Hematopoietic multipotent progenitor cell treated with erythropoietin and hydrocortisone succinate and interleukin-3 and kit ligand, for 8 days (in vitro differentiated cells): Measurements from ENCODE around the gene FOXG1.

ENCODE experiments used
- DNase-seq: peaks from one replicate; pipeline ENCODE4 v3.0.0-alpha.2; 2015

FOXG1 gene

GRCh38 chr14:28766469-28766955 is at the start of gene FOXG1:
Gene FOXG1 (plus strand): TSS chr14:28766787. CDS start chr14:28767280, 493 bp downstream.
- DNase-seq = no peak

DNA sequence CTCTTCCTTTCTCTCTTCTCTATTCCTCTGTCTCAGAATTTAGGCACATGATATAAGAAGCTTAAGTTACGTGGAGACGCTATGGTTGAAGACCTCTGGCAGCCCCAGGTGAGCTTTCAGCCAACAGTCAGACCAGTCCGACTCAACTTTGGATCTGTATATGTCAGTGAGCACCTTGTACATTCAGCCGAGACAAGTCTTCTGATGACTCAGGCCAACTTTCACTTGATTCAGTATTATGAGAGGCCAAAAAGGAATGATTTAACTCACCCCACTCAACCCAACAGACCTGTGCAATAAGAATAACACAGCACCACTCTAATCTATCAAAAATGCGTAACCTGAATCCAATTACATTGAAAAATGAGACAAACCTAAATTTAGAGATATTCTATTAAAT is 47.5 kb upstream of the FOXG1 start:
- no peak for DNase-seq

DNA sequence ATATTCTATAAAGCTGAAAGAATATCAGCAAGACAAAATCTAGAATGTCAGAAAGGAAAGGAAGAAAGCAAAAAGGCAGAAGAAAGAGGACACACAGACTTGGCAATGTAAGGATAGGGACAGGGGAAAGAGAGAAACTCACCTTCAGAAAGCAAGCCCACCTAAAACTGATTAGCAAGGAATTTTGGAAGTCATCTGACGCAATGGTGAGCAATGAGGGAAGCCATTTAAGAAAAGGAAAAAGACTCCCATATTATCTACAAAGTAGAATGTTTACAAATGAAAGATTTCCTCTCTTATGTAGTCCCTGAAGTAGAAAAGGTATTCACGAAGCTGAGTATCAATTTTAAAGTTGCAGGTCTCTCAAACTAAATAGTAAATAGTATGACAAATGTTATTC is 35.2 kb upstream of the FOXG1 start:
- DNase-seq = no peak

DNA sequence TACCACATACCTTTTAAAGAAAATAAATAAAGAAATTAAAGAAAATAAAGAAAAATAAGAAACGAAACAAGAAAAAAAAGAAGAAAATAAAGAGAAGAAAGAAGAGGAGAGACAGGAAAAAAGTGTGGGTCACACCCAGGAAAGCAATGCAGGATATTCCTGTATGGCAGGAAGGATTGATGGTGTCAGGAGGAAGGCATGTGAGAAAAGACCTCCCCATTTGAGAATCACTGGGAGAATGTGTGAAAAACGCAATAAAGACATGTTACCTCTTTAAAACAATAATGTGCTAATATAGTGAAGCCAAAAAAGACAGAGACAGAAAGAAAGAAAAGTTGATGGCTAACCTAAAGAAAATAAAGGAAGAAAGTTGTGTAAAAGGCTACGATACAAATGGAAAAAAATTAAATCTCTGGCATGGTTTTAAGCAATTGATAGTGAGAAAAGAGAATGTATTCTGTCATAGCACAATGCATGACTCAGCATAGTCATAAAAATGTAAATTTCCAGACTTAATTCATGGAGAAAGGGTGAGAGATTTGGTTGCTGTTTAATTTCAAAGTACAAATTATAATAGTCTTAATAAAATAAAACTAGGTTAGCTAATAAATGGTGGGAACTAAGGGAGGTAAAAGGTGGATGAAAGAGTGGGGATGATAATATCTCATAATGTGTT is 24.3 kb upstream of the FOXG1 start:
- no peak for DNase-seq

DNA sequence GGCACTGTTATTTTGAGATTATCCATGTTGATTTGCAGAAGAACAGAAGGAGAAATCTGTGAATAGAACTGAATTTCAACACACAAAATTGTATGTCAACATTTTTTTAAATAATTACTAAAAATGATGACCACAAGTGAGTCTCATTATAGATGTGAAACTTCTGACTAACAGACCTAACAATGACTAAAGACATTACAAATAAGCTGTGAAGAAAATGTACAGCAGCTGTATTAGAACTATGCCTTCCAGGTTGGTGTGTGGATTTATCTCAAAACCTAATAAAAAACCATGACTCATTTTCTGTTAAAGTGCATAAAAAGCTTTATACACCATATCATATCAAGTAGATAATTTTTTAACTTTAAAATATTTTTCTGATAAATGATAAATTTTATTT is 22.5 kb upstream of the FOXG1 start:
- no peak for DNase-seq

DNA sequence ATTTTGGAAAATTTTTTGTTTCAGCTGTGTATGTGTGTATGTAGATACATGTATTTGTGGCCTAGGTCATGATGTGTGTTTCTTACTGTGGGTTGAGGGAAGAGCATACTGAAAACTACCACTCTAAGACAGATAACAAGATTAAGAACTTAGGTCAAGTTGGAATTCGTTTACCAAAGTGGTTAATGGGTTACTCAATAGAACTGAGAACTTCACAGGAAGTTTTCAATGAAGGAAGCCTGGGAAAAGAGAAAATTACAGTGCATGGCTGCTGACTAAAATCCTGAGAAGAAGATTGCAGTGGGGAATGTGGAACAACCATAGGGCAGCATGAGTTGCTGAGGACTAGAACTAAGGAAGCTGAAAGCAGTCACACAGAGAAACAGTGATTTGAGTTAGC is 21.4 kb upstream of the FOXG1 start:
- DNase-seq = no peak

DNA sequence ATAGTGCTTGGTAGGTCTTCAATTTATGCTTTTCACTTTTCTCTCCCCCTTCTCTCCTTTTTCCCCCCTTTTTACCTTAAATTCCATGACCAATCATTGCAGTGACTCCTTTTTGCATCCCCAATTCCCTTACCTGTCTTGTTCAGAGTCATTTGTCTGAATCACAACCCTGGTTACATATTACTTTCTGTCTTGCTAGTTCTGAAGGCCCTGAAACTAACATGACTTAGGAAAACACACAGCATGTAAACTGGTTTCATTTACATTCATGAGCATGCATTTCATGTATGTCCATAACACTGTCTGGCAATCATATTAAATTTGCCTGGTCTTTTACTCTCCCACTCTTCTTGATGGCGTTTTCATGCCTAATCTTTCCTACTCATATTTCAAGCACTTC is 20.3 kb upstream of the FOXG1 start:
- DNase-seq = no peak

GRCh38 chr14:28751467-28752058 is 15.0 kb upstream of the FOXG1 start:
- DNase-seq = peak; percentile 50

DNA sequence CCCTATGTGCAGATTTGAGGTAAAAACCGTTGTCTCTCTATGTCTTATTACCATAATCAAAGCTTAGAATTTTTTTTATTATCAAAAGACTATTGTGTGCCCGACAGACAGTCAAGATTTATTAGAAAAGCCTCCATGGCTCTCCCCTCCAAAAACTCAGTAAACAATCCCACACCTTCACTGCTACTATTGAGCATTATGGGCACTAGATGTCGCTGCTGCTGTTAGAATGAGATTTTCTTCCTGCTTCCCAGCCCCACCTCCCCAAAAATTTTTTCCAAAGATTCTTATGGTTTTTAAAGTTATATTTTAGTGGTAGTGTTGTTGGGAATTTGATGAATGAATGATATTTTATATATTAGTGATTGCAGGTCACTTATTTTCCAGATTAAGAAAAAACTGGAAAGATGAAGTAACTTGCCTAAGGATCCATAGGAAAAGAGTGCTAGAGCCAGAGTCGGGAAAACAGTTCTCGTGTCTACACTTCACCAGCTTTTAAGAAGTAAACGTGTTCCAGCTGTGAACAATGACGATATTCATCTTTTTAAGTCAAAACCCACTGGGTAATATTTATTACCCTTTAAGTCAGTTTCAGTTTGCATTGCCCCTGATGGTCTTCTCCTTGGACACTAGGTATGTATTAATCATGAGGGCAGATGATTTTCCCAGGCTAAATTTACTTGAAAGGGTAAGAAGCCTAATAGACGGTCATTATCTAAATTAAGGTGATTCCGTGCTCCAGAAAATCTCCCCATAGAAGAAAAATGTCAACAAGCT is 12.2 kb upstream of the FOXG1 start:
- peak; percentile 54 for DNase-seq

GRCh38 chr14:28755198-28755815 is 11.3 kb upstream of the FOXG1 start:
- DNase-seq = no peak

- no peak for DNase-seq
Measured at GRCh38 chr14:28755884-28756268, 10.7 kb upstream of the FOXG1 start.

DNA sequence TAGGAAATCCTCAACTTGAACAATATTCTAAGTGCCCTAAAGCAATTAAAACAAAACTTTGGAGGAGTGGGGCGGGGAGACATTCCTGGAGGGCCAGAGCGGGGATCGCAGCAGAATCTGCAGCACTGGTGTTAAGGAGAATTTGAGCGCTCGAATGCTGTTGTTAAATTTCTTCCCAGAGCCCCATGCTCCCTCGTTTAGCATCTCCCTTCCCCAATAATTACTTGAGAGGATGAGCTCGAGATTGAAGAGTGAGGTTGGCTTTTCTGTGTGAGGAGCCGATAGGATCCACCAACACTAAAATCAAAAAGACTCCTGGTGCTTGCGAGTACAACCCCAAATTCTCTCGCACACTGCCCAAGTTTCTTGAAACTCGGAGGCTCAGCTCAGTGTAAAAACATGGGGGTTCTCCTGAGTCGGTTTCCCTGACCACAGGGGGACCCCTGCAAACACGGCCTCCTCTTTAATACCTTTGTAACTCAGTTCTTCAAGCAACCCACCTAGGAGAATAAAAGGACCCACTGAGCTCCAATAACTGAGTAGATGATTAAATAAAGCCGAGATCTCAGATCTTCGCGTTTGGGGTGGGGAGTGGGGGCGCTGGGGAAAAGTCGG is 10.2 kb upstream of the FOXG1 start:
- no peak for DNase-seq

GRCh38 chr14:28756884-28757570 is 9.6 kb upstream of the FOXG1 start:
- peak; percentile 9 for DNase-seq

DNA sequence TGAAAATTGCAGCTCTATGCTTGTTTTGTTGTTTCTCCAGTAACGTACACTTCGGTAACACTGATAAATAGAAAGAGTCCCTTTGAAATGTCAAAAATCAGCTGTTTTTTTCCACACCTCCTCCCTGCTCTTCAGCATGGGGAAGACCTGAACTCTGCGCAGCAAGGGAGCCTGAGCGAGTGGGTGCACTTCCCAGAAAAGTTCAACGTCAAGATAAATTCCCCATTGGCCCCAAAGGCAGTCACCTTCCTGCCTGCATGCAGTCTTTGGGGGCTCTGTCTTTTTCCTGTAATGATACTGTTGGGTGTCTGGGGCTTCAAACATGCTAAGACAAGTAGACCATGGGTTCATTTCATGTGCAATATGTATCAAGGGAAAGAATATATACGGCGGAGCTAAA is 8.8 kb upstream of the FOXG1 start:
- DNase-seq = no peak

DNA sequence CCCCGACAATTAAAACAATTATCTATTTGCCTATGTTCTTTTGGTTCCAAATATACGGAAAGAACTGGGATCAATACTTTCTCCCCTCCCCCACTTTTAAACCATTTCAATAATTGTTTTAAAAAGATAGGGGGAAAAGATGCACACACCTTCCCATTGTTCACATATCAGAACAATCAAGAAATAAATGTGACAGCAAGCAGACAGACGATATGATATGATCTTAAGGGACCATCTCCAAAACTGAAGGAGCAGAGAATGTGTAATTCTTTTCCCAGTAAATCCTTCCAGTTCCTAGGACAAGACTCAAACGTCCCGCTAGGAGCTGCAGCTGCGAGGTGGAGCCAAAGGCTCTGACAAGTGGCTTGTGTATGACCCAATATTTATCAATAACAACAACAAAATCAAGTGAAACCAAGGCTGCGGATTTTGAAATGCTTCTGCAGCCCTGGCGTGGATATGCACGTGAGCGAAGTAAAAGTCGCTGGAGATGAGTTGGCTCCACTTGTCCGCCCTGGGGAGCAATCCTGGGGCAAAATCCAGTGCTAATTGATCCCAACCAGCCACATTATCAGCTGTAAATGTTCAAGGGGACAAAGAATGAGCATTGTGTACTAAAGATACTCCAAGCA is 8.2 kb upstream of the FOXG1 start:
- no peak for DNase-seq

GRCh38 chr14:28758885-28759652 is 7.5 kb upstream of the FOXG1 start:
- no peak for DNase-seq

GRCh38 chr14:28759653-28760313 is 6.8 kb upstream of the FOXG1 start:
- no peak for DNase-seq

GRCh38 chr14:28760431-28760996 is 6.1 kb upstream of the FOXG1 start:
- no peak for DNase-seq

GRCh38 chr14:28761438-28762291 is 4.9 kb upstream of the FOXG1 start:
- DNase-seq = no peak
